GM06990 (cell line): Measurements from ENCODE around the gene ACP1.

ENCODE experiments used
- DNase-seq: peaks from one replicate; pipeline ENCODE4 v3.0.0-alpha.2; 2011; ENCODE audit not compliant: insufficient read length; ENCODE audit errors: extremely low read depth
- H3K27me3 ChIP-seq: replicated peaks from 2 replicates; pipeline ENCODE4 v1.6.0; 2011; ENCODE audit warnings: low read length; ENCODE audit not compliant: control insufficient read depth, insufficient read depth
- H3K36me3 ChIP-seq: 2 replicates; pipeline ENCODE4 v1.5.1; 2011; ENCODE audit warnings: low read length; ENCODE audit not compliant: control insufficient read depth, insufficient read depth
- H3K4me3 ChIP-seq: replicated peaks from 2 replicates; pipeline ENCODE4 v1.5.1; 2011; ENCODE audit warnings: low read depth, mild to moderate bottlenecking, control low read depth, low read length
- TF ChIP-seq, protein P1 (sequence below): IDR thresholded peaks from 2 replicates; pipeline ENCODE4 v1.5.1; 2011; ENCODE audit warnings: low read length, control low read depth, mild to moderate bottlenecking, inconsistent platforms; ENCODE audit not compliant: insufficient read depth, poor library complexity, severe bottlenecking

The ACP1 gene

DNA sequence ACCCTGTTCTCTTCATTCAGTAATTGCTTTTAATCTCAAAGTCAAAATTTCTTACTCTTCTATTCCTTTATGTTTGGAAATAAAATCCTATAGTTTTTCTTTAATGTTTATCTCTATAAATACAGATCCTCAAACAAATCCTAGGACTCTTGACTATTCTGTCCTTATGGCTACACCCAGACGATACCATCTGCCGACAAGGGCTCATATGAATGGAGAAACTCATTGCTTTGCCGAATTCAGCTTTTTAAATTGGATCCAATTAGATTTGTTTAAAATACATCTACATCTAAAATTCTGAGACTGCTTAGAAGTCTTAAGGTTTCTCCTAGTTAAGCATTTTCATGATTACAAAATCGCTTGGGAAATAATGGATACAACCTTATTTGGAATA, 14.2 kb downstream of the ACP1 start:
- Histone ChIP-seq H3K36me3 (peaks cover 19% of the 10 kb centered on the region), H3K4me3 (no peak overlapping the region), H3K27me3 (no peaks in the 10 kb centered on the region)
- no peak for DNase-seq
- TF ChIP-seq, protein P1, sequence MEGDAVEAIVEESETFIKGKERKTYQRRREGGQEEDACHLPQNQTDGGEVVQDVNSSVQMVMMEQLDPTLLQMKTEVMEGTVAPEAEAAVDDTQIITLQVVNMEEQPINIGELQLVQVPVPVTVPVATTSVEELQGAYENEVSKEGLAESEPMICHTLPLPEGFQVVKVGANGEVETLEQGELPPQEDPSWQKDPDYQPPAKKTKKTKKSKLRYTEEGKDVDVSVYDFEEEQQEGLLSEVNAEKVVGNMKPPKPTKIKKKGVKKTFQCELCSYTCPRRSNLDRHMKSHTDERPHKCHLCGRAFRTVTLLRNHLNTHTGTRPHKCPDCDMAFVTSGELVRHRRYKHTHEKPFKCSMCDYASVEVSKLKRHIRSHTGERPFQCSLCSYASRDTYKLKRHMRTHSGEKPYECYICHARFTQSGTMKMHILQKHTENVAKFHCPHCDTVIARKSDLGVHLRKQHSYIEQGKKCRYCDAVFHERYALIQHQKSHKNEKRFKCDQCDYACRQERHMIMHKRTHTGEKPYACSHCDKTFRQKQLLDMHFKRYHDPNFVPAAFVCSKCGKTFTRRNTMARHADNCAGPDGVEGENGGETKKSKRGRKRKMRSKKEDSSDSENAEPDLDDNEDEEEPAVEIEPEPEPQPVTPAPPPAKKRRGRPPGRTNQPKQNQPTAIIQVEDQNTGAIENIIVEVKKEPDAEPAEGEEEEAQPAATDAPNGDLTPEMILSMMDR: no peak

DNA sequence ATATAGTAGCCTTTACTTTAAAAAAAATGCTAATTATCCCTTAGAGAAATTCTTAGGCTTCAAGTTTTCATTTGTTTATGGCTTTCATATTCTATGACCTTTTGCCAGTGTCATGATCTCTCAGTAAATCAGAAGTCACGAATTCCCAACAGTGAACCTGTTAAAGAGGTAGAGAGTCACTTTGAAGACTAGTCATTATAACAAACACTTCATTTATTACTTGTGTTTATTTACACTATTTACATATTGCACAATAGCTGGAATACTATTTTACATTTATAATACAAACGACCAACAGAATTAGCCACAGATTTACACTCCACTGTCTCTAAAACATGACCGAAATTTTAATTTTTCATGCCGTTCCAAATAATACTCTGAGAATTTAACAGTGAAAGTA, 14.6 kb downstream of the ACP1 start:
- TF ChIP-seq, protein P1: no peak
- Histone ChIP-seq H3K36me3 (peaks cover 19% of the 10 kb centered on the region), H3K27me3 (no peaks in the 10 kb centered on the region), H3K4me3 (no peak overlapping the region)
- no peak for DNase-seq

DNA sequence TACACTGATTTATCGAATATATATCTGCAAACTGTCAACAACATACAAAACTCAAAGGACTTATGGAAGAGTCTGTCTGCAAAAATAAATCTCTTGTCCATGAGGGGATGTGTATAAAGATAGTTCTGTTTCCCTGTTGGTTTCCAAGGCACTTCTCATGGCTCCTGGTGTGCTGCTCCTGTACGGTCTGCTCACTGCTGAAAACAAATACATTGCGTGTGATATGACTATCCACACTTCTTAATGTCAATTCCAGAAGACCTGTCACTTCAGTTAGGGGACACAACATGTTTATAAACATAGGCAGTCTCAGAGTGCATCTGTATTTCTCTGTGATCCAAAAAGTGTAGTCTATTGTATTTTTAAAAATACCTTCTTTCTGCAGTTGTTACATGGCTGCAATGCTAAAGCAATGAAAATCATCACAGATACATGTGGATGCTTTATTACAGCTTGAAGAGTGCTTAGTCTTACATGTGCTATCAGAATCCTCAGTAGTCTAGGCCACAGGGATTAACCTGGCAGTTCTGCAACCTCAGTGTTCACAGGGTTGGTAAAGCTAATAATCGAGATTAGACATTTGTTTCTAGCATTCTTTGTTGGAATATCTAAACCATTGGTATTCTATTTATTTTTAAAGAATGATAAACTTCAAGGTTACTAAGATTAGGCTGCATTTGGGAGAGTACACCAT, 15.4 kb downstream of the ACP1 start:
- Histone ChIP-seq H3K36me3 (peaks cover 19% of the 10 kb centered on the region), H3K4me3 (no peak overlapping the region), H3K27me3 (no peaks in the 10 kb centered on the region)
- DNase-seq: no peak
- TF ChIP-seq, protein P1: no peak

DNA sequence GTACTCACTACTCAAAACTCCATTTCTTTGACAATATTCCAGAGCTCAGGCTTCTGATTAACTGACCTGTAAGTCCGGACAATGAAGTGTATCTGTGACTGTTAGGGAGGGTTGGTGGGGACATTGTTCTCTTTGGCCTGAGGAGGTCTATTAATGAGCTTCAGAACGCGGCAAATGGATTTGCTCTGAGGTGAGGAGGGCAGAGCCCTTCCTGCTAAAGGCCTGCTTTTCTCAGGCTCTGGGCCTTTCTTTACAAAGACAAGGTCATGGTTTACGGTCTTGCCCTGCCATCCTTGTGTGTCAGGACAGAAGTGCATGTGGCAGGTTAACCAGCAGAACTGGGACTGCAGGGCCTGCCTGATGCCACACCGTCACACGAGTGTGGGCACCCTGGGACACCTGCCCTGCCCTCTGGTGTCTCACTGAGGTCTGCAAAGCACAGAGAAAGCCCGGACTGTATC, 15.9 kb downstream of the ACP1 start:
- Histone ChIP-seq H3K36me3 (peaks cover 19% of the 10 kb centered on the region), H3K4me3 (no peak overlapping the region), H3K27me3 (no peaks in the 10 kb centered on the region)
- DNase-seq: no peak
- TF ChIP-seq, protein P1: no peak

DNA sequence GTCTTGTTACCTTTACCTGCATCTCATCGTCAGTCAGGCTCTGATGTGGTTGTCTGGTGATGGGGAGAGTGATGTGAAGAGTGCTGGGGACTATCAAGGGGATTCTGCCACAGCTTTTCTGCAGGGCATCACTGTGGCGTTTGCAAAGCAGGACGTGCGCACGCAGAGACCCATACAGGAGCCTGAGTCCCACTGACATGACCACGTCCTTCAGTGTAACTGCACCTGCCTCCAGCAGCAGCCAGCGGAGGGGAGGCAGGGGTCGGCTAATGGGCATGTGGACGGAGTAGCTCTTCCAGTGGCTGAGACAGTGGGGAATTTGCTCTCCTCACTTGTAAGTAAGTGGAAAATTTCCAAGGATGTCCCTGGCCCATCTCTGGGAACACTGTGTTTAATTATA, 16.6 kb downstream of the ACP1 start:
- no peak for DNase-seq
- Histone ChIP-seq H3K4me3 (no peak overlapping the region), H3K27me3 (no peaks in the 10 kb centered on the region), H3K36me3 (peaks cover 14% of the 10 kb centered on the region)
- TF ChIP-seq, protein P1: no peak
